Measurements from ENCODE around the gene GFPT2. TPM values are rescaled to one million over a fixed set of nuclear protein-coding genes. Genes with fewer than 3 reads are reported as not detected.

Gene GFPT2
- total RNA-seq, 4 donors from 2014 or later: 8.2 to 26.6 (median 11.1) TPM

GRCh38 chr5:180364306-180364856 is 11.2 kb upstream of the GFPT2 start:
- Histone ChIP-seq H3K4me1 (peaks cover 0 to 7% of the 10 kb centered on the region in 2 donors), H3K27ac (no peak overlapping the region), H3K27me3 (no peaks in the 10 kb centered on the region), H3K9me3 (no peaks in the 10 kb centered on the region), H3K4me3 (replicated peaks in 1 of 3) (no peak overlapping the region), H3K36me3 (no peaks in the 10 kb centered on the region)
- WGBS, 2 donors: 95 to 96% methylated on average over 10 of the region's 10 CpGs
- no peak for TF ChIP-seq POLR2A (IDR thresholded peaks at IDR 0.05)
- TF ChIP-seq, protein P1, sequence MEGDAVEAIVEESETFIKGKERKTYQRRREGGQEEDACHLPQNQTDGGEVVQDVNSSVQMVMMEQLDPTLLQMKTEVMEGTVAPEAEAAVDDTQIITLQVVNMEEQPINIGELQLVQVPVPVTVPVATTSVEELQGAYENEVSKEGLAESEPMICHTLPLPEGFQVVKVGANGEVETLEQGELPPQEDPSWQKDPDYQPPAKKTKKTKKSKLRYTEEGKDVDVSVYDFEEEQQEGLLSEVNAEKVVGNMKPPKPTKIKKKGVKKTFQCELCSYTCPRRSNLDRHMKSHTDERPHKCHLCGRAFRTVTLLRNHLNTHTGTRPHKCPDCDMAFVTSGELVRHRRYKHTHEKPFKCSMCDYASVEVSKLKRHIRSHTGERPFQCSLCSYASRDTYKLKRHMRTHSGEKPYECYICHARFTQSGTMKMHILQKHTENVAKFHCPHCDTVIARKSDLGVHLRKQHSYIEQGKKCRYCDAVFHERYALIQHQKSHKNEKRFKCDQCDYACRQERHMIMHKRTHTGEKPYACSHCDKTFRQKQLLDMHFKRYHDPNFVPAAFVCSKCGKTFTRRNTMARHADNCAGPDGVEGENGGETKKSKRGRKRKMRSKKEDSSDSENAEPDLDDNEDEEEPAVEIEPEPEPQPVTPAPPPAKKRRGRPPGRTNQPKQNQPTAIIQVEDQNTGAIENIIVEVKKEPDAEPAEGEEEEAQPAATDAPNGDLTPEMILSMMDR (IDR thresholded peaks at IDR 0.05): no peak
- intact Hi-C loops (cut with DNase I): no loop called here
- DNase-seq: no peak

DNA sequence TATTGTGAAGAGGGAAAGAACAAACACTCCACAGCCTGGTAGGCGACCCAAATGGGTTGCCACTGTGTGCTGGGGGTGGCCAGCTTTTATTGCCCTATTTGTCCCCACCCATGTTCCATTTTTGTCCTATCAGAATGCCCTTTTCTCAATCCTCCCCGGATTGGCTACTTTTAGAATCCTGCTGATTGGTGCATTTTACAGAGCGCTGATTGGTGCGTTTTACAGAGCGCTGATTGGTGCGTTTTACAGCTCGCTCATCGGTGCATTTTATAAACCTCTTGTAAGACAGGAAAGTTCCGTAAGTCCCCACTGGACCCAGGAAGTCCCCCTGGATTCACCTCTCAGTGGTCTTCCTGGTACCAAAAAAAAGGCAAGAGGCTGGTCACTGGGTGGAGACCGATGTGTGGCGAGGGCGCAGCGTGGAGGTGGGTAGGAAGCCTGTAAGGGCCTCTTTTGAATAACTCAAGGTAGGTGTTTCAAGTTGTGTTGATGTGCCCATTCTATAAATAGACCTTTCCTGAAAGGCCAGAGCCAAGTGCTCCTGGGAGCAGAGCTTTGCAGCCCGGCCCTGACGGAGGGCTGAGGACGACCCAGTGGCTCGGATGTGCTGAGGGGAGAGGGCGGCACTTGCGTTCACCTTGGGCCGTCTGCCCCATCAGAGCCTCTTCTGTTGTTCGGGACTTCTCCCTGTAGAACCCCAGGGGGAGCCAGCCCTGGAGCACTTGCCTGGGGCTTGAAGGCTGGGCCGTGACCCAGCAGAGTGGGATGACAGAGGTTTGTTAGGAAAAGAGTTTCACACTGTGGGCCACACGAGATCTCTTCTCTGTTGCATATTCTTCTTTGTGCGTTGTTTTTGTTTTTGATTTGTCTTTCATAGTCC is 7.2 kb upstream of the GFPT2 start:
- intact Hi-C loops (cut with DNase I): no loop called here
- TF ChIP-seq POLR2A (IDR thresholded peaks at IDR 0.05): no peak
- TF ChIP-seq, protein P1 (IDR thresholded peaks at IDR 0.05): no peak
- Histone ChIP-seq H3K4me3 (replicated peaks in 1 of 3) (no peak overlapping the region), H3K36me3 (no peaks in the 10 kb centered on the region), H3K27me3 (no peaks in the 10 kb centered on the region), H3K4me1 (no peaks in the 10 kb centered on the region), H3K27ac (no peak overlapping the region), H3K9me3 (no peaks in the 10 kb centered on the region)
- 94% methylated on average over 23 to 24 of the region's 24 CpGs for WGBS, 2 donors
- DNase-seq: no peak

- no peaks in the 10 kb centered on the region for H3K27me3 ChIP-seq
- TF ChIP-seq, protein P1 (IDR thresholded peaks at IDR 0.05): no peak
- no peak for TF ChIP-seq POLR2A (IDR thresholded peaks at IDR 0.05)
- WGBS, 2 donors: 97% methylated on average over 6 of the region's 6 CpGs
Measured at GRCh38 chr5:180358694-180359093, 5.6 kb upstream of the GFPT2 start.

DNA sequence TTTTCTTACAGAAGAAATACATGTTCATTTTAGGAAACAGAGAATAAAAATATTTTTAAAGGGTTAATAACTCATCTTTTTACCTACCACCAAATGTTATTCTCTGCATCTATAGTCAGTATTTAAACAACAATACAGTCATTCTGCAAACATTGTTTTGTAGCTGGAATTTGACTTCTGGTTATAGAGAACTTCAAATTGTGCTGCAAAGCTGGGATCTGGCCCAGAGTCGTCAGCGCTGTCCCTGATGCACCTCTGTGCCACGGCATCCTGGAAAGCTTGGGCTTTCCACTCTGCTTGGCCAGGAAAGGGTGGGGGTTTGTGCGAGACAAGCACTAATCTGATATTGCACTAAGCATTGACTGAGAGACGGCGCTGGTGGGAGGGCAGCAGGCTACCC is 5.0 kb upstream of the GFPT2 start:
- no peak overlapping the region for H3K27ac ChIP-seq
- H3K4me1 ChIP-seq: peaks cover 0 to 9% of the 10 kb centered on the region in 2 donors
- no peak for DNase-seq
- no peak overlapping the region for H3K4me3 ChIP-seq (replicated peaks in 1 of 3)
- no peaks in the 10 kb centered on the region for H3K9me3 ChIP-seq
- H3K27me3 ChIP-seq: no peaks in the 10 kb centered on the region
- H3K36me3 ChIP-seq: no peaks in the 10 kb centered on the region
- intact Hi-C loops (cut with DNase I): loop anchor here (10.0 kb wide), 1 partner anchor 107 kb away; no protein-coding TSS in a partner anchor
- 92 to 94% methylated on average over 6 of the region's 6 CpGs for WGBS, 2 donors
- TF ChIP-seq, protein P1 (IDR thresholded peaks at IDR 0.05): no peak
- TF ChIP-seq POLR2A (IDR thresholded peaks at IDR 0.05): no peak

More at GRCh38 chr5:180358694-180359093, 5.6 kb upstream of the GFPT2 start:
- Histone ChIP-seq H3K36me3 (no peaks in the 10 kb centered on the region), H3K27ac (no peak overlapping the region), H3K9me3 (no peaks in the 10 kb centered on the region), H3K4me3 (replicated peaks in 1 of 3) (no peak overlapping the region), H3K4me1 (peaks cover 0 to 7% of the 10 kb centered on the region in 2 donors)
- intact Hi-C loops (cut with DNase I): loop anchor here (10.0 kb wide), 1 partner anchor 106 kb away; no protein-coding TSS in a partner anchor
- DNase-seq: no peak

GRCh38 chr5:180354966-180355365 is 1.8 kb upstream of the GFPT2 start:
- WGBS, 2 donors: 84 to 88% methylated on average over 2 of the region's 5 CpGs
- H3K4me1 ChIP-seq: peaks cover 0 to 9% of the 10 kb centered on the region in 2 donors
- no peak overlapping the region for H3K27ac ChIP-seq
- H3K27me3 ChIP-seq: no peaks in the 10 kb centered on the region
- no peak for TF ChIP-seq POLR2A (IDR thresholded peaks at IDR 0.05)
- TF ChIP-seq, protein P1 (IDR thresholded peaks at IDR 0.05): no peak
- intact Hi-C loops (cut with DNase I): loop anchor here (10.0 kb wide), 1 partner anchor 110 kb away; no protein-coding TSS in a partner anchor
- no peaks in the 10 kb centered on the region for H3K36me3 ChIP-seq
- no peak for DNase-seq
- H3K4me3 ChIP-seq (replicated peaks in 1 of 3): no peak overlapping the region
- H3K9me3 ChIP-seq: no peaks in the 10 kb centered on the region
